Measurements from ENCODE around the gene CGB7.
"Not testable (repeated sequence)": the region's sequence is repeated elsewhere in the genome, so short reads cannot be mapped to it uniquely, and the experiment has no call there.

Gene CGB7

DNA sequence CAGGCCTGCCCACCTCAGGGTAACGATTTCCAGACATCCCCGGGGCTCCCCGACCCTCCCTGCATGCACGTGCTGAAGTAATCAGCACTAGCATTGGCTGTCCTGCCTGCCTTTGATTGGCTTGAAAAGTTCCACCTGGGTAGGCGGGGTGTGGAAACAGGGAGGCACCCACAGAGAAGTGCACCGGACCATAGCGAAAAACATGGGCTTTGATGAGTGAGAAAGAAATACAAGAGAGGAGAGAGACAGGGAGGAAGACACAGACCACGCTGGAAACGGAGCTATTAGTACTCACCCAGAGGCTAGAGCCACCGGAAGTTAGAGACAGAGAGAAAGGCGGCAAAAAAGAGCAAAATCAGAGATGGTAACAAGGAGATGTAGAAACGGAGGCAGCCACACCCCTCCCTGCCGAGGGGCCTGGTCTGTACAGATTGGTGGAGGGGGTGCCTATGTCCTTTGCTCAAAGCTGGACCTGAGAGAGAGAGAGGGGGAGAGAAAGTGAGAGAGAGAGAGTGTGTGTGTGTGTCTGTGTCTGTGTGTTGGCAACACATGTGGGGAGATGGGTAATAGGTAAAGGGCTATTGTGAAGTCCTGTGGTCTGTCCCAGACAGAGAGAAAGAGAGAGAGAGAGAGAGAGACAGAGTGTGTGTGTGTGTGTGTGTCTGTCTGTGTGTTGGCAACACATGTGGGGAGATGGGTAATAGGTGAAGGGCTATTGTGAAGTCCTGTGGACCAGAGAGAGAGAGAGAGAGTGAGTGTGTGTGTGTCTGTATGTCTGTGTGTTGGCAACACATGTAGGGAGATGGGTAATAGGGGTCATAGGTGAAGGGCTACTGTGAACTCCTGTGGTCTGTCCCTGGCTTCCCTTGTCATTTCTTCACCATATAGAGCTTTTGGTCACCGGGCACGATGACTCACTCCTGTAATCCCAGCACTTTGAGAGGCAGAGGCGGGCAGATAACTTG lies 36.3 kb downstream of the CGB7 start:
- DNase-seq (ENCODE audit: low spot score): no peak
- TF ChIP-seq CTCF (IDR thresholded peaks at IDR 0.05; ENCODE audit: extremely low read depth, missing control alignments): no peak

DNA sequence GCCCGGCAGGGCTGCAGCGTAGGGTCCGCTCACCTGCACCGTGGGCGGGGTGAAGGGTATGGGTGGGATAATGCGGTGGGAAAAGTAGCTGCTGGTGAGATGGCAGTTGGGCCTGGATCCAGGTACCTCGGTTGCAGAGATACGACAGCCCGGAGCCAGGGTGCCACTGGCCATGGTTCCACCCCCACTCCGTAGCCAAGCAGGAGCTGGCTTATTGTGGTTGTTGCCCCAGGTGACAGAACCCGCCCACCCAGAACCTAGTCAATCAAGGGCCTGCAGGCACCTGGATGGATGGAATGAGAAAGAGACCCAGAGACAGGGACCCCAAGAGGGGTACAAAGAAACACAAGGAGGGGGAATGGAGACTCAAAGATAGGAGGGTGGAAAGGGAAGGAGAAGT lies 37.2 kb downstream of the CGB7 start:
- no peak for DNase-seq (ENCODE audit: low spot score)
- no peak for TF ChIP-seq CTCF (IDR thresholded peaks at IDR 0.05; ENCODE audit: extremely low read depth, missing control alignments)

GRCh38 chr19:49019242-49019932 lies 38.2 kb downstream of the CGB7 start:
- no peak for TF ChIP-seq CTCF (IDR thresholded peaks at IDR 0.05; ENCODE audit: extremely low read depth, missing control alignments)
- peak; percentile 89 for DNase-seq (ENCODE audit: low spot score)

DNA sequence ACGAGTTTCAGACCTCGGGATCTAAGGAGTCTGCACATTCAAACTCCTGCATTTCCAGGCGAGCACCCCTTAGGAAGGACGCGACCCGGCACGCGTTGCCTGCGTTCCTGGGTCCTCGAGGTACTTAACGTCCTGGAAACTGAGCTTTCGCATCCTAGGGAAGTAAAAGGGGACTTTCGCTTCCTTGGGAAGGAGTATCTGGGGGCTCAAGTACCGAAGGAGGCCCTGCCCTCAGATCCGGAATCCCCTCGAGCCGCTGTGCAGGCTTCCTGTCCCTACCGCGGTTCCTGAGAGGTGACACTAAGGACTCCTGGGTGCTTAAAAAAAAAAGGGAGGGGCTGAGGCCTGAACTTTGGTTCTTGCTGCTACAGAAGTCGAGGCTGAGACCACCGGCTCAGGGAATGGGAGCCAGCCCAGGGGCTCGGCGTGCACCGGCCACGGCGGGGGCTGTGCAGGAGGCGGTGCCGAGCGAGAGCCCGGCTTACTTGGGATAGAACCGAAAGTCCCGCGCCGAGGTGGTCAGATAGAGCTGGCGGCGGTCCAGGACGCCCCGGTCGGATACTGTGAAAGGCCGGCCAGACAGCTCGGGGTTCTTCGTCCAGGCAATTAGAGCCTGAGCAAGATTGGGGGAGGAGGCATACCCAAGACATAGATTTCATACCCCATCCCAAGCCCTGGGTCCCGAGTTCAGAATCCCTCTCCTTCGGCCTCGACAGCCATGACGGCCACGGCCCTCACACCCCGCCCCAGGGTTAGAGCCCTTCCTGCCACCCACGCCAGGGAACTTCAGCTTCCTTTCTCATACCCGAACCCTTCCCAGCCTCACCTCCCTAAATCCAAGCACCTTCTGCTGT lies 38.9 kb downstream of the CGB7 start:
- not testable (repeated sequence) for DNase-seq (ENCODE audit: low spot score)

- TF ChIP-seq CTCF (IDR thresholded peaks at IDR 0.05; ENCODE audit: extremely low read depth, missing control alignments): peak; percentile 48
Observed at GRCh38 chr19:49017666-49018351, 39.7 kb downstream of the CGB7 start.

GRCh38 chr19:49017041-49017665 lies 40.4 kb downstream of the CGB7 start, which contains the start of gene LHB:
LHB (minus strand) TSS chr19:49017091; CDS start chr19:49017081, 10 bp downstream.
- DNase-seq (ENCODE audit: low spot score): no peak

More at GRCh38 chr19:49017666-49018351, 39.7 kb downstream of the CGB7 start:
- peak; percentile 88 for DNase-seq (ENCODE audit: low spot score)

More at GRCh38 chr19:49017041-49017665, 40.4 kb downstream of the CGB7 start, which contains the start of gene LHB:
- TF ChIP-seq CTCF (IDR thresholded peaks at IDR 0.05; ENCODE audit: extremely low read depth, missing control alignments): peak; percentile 6
